DMS153 (cell line): ENCODE measurements around the gene MAN1B1.
A peak's percentile ranks its signal among the peaks of the same experiment; 100 is the strongest.
"Not testable (repeated sequence)": the region's sequence is repeated elsewhere in the genome, so short reads cannot be mapped to it uniquely, and the experiment has no call there.

Source experiments
- DNase-seq: peaks from one replicate; lab custom pipeline; 2025; lab: John Stamatoyannopoulos, UW

The MAN1B1 gene

DNA sequence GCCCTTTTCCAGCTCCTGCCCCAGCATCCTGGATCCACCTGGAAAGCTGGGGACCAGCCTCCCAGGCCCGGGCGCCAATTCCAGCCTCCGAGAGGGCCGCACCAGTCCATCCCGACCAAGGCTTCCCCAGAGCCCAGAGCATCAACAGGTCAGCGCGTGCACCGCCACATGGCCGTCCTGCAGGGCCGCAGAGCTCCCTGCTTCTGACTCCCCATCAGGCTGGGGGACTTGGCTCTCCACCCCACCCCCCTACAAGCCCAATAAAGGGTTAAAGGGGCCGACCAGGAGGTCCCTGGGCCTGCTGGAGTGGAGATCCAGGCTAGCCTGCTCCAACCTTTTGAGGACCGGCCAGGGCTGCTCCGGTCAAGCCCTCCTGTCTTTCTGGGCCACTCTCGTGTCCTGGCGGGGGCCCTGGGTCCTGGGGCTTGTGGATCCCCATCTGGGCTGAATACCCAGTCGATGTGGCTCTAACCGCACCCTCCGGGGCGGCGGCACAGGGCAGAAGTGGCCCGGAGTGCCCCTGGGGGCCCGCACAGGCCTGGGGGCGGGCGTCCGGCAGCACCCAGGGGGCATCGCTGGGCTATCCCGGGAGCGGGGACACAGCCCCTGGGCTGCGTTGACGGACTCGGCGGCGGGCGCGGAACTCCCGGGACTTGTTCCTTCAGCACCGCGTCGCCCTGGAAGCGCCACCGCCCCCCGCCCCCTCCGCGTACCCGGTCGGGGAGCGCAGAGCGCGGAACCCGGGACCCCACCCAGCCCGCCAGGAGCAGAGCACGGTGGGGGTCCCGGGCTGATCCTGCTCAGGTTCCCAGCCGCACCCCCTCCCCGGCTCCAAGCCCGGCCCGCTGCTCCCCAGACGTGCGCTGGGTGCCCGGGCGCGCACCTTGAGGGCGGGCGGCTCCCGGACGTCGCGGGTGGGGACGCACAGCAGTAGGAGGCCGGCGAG is 33.5 kb upstream of the MAN1B1 start:
- DNase-seq = no peak

GRCh38 chr9:137053944-137054931 is 32.5 kb upstream of the MAN1B1 start, which contains the start of gene ENTPD2:
Gene ENTPD2, minus strand, starts transcription at chr9:137054061. Its CDS starts 64 bp downstream, at chr9:137053997.
- DNase-seq = peak; percentile 31

DNA sequence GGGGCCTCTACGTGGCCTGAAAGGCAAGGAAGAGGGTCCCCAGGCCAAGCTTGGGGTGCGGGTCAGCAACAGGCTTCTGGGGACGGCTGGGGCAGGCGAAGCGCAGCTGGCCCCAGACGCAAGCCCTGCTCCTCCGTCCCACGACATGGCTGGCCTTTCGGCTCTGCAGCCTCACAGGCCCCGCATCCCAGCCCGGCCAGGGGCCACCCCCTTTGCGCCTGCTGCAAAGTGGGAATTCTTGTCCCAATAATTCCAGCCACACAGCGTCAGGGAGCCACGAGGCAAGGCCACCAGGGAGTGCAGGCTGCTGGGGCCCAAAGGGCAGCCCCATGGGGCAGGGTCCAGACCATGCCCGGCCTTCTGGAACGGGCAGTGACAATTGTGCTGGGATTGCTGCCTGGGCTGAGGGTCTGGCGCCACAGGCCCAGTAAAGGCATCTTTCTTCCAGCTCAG is 31.8 kb upstream of the MAN1B1 start:
- no peak for DNase-seq

GRCh38 chr9:137055385-137056364 is 31.1 kb upstream of the MAN1B1 start:
- DNase-seq = peak; percentile 62

GRCh38 chr9:137056739-137057415 is 29.9 kb upstream of the MAN1B1 start:
- DNase-seq = peak; percentile 18

GRCh38 chr9:137057545-137057944 is 29.2 kb upstream of the MAN1B1 start:
- peak; percentile 48 for DNase-seq

- peak; percentile 33 for DNase-seq
Observed at GRCh38 chr9:137058521-137059234, 28.1 kb upstream of the MAN1B1 start.

DNA sequence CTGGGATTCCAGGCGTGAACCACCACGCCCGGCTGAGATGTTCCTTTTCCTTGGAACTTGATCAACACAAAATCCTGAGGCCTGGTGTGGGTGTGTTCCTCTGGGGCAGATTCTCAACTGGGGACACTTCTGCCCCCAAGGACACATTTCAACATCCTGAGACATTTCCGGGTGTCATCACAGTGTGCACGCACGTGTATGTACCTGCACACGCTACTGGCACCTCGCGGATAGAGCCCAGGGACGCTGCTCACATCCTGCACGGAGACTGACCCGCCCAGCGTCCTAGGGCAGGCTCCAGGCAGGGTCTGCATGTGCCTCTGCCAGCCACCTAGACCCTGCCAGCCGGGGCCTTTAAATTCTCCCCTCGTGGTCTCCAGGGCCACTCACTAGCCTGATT is 24.4 kb upstream of the MAN1B1 start:
- no peak for DNase-seq

- DNase-seq = not testable (repeated sequence)
Observed at GRCh38 chr9:137062798-137063197, 24.0 kb upstream of the MAN1B1 start.

DNA sequence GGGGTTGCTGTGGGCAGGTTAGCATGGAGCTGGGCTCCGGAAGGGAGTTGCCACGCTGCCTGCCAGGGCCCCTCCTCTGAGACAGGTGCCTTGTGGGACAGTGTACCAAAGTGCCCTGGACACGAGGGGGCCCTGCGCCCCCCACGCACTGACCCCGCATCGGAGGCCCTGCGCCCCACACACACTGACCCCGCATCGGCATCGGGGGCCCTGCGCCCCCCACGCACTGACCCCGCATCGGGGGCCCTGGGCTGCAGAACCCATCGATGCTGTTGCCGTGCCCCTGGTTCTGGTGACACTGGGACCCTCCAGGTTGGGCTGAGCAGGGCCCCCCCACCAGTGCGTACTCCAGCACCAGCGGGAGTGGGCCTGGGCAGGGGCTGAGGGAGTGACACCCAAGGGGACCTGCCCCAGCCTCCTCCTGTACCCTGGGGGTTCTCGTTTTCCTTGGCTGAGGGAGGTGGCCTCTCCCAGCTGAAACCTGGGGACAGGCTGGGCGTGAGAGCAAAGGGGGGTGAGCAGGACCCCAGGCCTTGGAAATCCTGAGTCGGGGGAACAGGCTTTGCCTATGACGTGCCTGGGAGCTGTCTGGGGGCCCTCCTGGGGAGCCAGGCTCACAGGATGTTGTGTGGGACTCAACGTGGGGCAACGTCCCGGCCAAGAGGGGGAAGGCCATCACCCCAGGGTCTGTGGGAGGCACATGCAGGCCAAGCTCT is 23.3 kb upstream of the MAN1B1 start:
- DNase-seq = no peak

DNA sequence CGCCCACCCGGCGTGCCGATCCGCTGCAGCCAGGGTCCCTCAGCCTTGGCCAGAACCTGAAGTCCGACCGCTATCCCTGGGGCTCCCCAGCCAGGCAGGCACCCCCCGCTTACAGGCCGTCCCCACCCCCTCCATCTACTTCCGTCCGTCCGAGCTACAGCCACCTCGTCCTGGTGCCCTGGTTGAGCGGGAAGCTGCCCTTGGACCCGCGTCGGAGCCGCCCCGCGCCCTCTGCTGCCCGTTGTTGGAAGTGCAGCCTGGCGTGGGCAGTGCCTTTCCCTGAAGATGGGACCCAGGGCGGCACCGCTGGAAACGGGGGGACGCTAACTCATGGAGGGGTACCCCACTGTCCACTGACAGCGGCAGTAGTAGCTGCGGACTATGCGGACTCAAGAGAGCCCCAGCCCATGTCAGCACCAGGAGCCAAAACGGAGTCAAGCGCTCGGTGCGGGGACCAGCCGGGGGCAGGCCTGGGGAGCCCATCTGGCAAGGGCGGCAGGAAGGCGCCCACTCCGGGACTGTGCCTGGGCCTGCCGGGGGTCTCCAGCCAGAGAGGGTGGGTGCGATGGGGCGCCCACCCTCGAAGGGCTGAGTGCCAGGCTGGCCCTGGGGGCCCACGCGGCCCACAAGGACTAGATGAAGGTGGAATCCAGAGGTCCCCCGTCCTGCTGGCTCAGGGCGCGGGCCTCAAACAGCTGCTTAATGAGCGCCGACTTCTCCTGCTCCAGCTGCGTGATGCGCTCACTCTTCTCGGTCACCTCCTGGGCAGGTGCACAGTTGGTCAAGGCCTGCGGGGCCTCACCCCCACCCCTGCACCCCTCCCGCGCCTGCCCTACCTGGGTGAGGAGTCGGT is 22.5 kb upstream of the MAN1B1 start:
- peak; percentile 14 for DNase-seq

DNA sequence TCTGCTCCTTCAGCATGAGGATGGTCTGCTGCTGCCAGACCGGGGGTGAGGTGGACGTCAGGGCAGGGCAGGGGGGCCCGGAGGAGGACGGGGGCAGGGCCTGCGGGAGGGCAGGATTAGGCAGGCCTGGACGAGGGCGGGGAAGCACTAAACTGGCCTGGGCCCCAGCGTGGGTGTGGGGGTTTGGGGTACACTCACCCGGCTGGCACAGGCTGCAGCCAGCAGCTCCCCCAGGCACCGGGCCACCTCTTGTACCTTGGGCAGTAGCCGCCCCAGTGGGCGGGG is 22.0 kb upstream of the MAN1B1 start:
- no peak for DNase-seq

GRCh38 chr9:137065336-137065967 is 21.3 kb upstream of the MAN1B1 start:
- DNase-seq = no peak

DNA sequence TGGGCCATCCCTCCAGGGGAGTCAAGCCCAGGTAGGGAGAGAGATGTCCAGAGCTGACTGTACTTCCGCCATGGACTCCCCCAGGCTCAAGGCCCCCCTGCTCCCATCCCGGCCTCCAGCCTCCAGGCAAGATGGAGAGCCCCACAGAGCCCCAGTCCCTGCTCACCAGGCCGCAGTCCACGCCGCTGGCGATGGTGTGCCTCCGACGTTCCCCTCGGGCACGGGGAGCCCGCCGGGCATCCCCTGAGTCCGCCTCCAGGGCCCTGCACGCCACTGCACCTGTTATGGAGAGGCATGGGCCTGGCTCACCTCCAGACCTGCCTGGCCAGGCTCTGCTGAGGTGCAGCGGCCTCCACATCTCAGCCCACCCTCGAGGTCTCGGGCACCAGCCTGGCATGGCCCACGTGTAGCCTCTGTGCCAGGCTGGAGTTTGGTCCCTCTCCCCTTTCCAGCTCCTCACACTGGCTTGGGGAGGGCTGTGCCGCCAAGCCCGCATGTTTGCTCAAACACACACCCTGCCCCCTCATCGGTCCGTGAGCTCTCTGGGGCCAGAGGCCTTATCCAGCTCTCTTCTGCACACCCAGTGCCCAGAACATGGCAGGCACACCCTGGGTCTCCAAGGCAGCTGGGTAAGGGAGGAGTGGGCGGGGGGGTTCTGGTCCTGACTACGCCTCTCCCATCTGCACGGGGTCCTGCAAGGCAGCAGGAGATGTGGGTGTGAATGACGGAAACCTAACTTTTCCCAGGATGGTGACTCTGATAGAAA is 20.5 kb upstream of the MAN1B1 start:
- DNase-seq = no peak

- DNase-seq = peak; percentile 83
Observed at GRCh38 chr9:137067860-137068538, 18.8 kb upstream of the MAN1B1 start.
